SJSA1 (cell line): ENCODE measurements around the gene ADAM10. TPM values are rescaled to one million over a fixed set of nuclear protein-coding genes. Genes with fewer than 3 reads are reported as not detected.

ENCODE experiments used
- DNase-seq, 2 experiments: peaks; one replicate each; pipeline ENCODE4 v3.0.0-alpha.2; 2015 to 2020; ENCODE audit warnings: low spot score in 2 of 2, low read depth in 1 of 2
- H3K27ac ChIP-seq: fragments of 250-450 bp; sonication (Bioruptor Pico); 2 replicates; pipeline ENCODE4 v1.5.1; 2020; ENCODE audit warnings: mild to moderate bottlenecking, moderate library complexity
- H3K27me3 ChIP-seq: fragments of 250-450 bp; sonication (Bioruptor Pico); replicated peaks from 2 replicates; pipeline ENCODE4 v1.5.1; 2020; ENCODE audit warnings: mild to moderate bottlenecking, moderate library complexity
- H3K36me3 ChIP-seq: fragments of 250-450 bp; sonication (Bioruptor Pico); 2 replicates; pipeline ENCODE4 v1.5.1; 2020; ENCODE audit warnings: mild to moderate bottlenecking
- H3K4me1 ChIP-seq: fragments of 250-450 bp; sonication (Bioruptor Pico); replicated peaks from 2 replicates; pipeline ENCODE4 v1.6.1; 2021; ENCODE audit warnings: mild to moderate bottlenecking
- H3K4me3 ChIP-seq: fragments of 250-450 bp; sonication (Bioruptor Pico); 2 replicates; pipeline ENCODE4 v1.5.1; 2020; ENCODE audit warnings: mild to moderate bottlenecking
- H3K9me3 ChIP-seq: fragments of 250-450 bp; sonication (Bioruptor Pico); replicated peaks from 2 replicates; pipeline ENCODE4 v1.5.1; 2020; ENCODE audit warnings: mild to moderate bottlenecking
- total RNA-seq: library from RNA; depleted of rRNA; stranded (reverse); fragments of >200 nt; shearing (Covaris generic); gene quantifications from 2 replicates; pipeline ENCODE4 v1.2.3, GENCODE V29; 2014

ADAM10 gene
- total RNA-seq, 1 experiment from 2014 or later = 137 TPM

DNA sequence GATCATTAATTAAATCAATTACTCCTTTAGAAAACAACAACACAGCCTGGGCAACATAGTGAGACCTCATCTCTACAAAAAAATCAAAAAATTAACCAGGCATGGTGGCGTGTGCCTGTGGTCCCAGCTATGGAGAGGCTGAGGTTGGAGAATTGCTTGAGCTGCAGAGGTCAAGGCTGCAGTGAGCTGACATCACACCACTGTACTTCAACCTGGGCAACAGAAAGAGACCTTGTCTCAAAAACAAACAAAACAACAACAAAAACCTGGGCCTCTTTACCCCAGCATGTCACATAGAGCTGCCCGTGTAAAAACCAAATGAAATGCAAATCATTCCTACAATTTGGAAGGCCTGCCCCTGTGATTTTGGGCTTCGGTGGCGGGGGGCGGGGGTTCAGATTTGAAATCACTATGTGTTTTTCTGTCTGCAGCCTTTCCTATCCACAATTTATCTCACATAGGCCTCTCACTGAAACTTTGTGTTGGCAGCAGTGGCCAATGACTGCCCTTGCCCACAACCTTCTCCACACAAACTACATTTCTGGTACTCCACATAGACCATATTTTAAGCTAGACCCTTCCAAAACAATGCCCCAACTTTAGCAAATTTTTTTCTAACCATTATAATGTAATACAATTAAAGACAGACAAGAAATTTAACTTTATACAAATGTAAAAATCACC, 6.5 kb downstream of the ADAM10 start:
- peaks cover 8% of the 10 kb centered on the region for H3K36me3 ChIP-seq
- no peak for DNase-seq
- no peaks in the 10 kb centered on the region for H3K27me3 ChIP-seq
- H3K4me1 ChIP-seq = peaks cover 11% of the 10 kb centered on the region; the same call in 1 of the 2 replicates
- no peak overlapping the region for H3K27ac ChIP-seq
- no peak overlapping the region for H3K4me3 ChIP-seq
- no peaks in the 10 kb centered on the region for H3K9me3 ChIP-seq

DNA sequence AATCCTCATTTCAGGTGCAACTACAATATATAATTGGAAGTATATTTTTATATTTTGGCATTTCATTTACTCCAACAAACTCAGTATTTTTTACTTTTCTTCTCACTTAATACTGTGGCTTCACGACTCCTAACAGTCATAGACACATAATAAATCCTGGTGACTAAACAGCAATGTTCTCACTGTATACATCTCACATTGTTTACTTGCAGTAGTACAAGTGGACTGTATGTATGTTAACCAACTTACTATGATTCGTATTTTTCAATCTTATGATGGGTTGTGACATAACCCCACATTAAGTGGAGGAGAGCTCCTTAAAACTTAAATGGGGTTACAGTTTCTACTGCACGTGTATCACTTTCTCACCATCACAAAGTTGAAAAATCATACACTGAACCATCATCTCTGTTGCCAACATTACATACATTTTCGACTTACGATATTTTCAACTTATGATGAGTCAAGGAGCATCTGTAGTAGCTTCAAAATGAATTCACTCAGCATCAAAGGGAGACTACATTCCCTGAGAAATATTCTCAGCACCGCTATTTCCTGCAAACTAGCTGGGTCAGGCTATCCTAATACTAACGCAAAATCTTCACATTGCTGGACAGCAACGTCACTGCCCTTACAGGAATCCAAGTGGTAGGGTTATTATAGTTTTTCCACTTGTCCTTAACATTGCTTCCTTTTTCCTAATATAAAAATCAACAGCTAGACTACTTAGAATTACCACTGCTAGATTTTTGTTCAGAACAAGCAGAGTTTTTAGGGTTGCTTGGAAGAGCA, 7.3 kb downstream of the ADAM10 start:
- DNase-seq = no peak
- Histone ChIP-seq H3K27me3 (no peaks in the 10 kb centered on the region), H3K27ac (no peak overlapping the region), H3K4me3 (no peak overlapping the region), H3K4me1 (peaks cover 9% of the 10 kb centered on the region; the same call in 1 of the 2 replicates), H3K36me3 (peaks cover 8% of the 10 kb centered on the region), H3K9me3 (no peaks in the 10 kb centered on the region)

DNA sequence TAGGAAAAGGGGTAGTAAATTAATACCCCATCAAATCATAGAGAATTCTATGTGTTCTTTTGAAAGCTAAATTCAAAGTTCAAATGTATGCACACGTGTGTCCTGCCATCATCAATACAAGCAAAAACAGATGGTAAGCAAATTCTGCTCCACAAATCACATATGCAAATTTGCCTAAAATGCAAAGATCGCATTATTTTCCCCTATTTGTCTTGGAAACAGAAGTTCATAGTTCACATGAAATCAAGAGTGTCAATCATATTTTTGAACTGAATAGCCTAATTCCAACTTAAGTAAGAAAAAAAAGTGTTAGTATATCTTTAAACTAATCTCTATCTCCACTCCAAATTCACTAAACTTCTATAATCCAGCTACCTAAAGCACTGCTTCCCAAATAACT, 8.5 kb downstream of the ADAM10 start:
- H3K27me3 ChIP-seq = no peaks in the 10 kb centered on the region
- DNase-seq = no peak
- no peak overlapping the region for H3K4me3 ChIP-seq
- 0 out of 2 replicates have a peak, but pooled peaks cover under 1% of the 10 kb centered on the region for H3K4me1 ChIP-seq
- no peak overlapping the region for H3K27ac ChIP-seq
- H3K36me3 ChIP-seq = peaks cover 8% of the 10 kb centered on the region
- H3K9me3 ChIP-seq = no peaks in the 10 kb centered on the region

DNA sequence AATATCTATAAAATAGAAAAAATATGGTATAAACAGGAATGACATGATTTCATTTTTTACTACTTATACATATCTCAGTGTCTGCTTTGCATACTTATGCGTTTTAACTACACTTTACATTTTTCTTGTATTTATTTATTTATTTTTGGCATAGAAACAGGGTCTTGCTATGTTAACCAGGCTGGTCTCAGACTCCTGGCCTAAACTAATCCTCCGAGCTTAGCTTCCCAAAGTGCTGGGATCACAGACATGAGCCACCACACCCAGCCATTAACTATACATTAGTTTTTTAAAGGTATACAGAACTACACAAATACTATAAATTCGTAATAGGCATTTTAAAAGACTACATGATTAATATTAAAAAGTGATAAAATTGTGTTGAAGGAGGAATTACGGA, 9.1 kb downstream of the ADAM10 start:
- no peaks in the 10 kb centered on the region for H3K27me3 ChIP-seq
- DNase-seq = no peak
- no peaks in the 10 kb centered on the region for H3K9me3 ChIP-seq
- H3K27ac ChIP-seq = no peak overlapping the region
- H3K4me1 ChIP-seq = no peaks in the 10 kb centered on the region
- H3K36me3 ChIP-seq = peaks cover 8% of the 10 kb centered on the region
- no peak overlapping the region for H3K4me3 ChIP-seq

DNA sequence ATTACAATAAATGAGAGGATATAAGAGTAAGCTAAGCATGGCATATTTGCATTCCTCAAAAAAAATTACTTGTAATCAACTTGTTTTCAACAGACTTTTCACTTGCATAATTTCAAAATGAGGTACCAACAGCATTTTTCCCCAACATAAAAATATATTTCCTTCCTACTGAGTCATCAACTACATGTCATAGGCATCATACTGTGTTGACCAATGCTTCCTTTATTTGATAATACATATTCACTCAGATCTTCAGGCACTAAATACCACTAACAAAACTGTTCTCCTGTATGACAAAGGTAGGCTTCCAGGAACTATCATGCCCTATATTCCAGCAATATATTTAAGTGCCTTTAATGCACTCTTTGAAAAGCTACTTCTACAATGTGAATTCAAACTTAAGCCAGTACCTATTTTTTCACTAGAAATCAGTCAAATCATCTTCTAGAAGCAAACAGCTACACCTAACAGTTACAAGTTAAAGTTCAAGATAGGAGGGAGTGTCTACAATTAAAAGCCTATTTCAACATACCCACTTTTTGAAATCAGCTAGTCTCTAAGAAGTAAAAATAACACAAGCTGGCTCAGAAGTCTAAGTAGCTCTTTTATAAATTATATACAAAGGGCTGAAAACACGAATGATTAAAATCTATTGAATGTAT, 11.3 kb downstream of the ADAM10 start:
- H3K9me3 ChIP-seq = no peaks in the 10 kb centered on the region
- no peak overlapping the region for H3K4me3 ChIP-seq
- H3K4me1 ChIP-seq = no peaks in the 10 kb centered on the region
- H3K27ac ChIP-seq = no peak overlapping the region
- DNase-seq = no peak
- peaks cover 3% of the 10 kb centered on the region; the same call in 1 of the 2 replicates for H3K36me3 ChIP-seq
- no peaks in the 10 kb centered on the region for H3K27me3 ChIP-seq

DNA sequence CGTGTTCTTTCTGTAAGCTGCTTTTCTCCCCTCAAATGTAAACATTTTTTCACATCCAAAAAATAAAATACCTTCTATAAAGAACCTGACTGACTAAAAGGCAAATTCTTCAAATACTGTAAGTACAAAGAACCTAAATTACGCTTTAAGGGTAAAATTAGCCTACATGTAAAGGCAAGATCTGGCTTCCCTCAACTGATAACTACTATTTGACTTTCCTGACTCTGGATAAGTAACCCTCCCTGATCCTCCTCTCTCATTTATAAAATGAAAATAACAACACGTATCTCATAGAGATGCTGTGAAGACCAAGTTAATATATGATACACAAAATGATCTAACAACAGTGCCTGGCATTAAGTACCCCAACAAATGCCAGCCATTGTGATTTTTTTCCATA, 12.2 kb downstream of the ADAM10 start:
- Histone ChIP-seq H3K27ac (no peak overlapping the region), H3K36me3 (peaks cover 8% of the 10 kb centered on the region), H3K27me3 (no peaks in the 10 kb centered on the region), H3K9me3 (no peaks in the 10 kb centered on the region), H3K4me1 (peaks cover 5% of the 10 kb centered on the region), H3K4me3 (no peak overlapping the region)
- no peak for DNase-seq

DNA sequence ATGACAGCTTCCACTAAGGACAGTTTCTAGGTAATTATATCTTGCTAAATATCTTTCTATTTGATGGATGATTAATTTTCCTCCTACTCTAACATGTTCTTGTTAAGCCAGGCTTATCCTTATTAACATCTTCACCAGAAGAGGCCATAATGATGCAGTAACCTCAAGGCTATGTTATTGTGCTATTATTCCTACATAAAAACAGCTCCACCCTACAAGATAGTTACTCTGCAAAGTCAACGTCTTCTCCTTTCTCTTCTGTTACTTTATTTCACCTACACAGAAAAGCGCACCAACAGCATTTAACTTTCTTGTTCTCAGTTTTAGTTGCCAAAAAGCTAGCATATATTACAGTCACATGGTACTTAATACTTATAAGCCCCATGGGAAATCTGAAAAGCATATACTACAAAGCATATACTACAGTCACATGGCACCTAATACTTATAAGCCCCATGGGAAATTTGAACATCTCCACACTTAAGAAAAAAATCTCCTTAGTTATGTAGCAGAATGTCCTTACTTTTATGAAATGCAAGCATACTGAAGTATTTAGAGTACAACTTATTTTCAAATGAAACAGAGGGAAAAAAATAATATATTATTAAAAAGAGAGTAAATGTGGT, 13.4 kb downstream of the ADAM10 start:
- H3K27me3 ChIP-seq = no peaks in the 10 kb centered on the region
- DNase-seq = no peak
- H3K9me3 ChIP-seq = no peaks in the 10 kb centered on the region
- no peak overlapping the region for H3K4me3 ChIP-seq
- H3K4me1 ChIP-seq = peaks cover 15% of the 10 kb centered on the region
- no peak overlapping the region for H3K27ac ChIP-seq
- H3K36me3 ChIP-seq = peaks cover 5% of the 10 kb centered on the region; the same call in 1 of the 2 replicates

DNA sequence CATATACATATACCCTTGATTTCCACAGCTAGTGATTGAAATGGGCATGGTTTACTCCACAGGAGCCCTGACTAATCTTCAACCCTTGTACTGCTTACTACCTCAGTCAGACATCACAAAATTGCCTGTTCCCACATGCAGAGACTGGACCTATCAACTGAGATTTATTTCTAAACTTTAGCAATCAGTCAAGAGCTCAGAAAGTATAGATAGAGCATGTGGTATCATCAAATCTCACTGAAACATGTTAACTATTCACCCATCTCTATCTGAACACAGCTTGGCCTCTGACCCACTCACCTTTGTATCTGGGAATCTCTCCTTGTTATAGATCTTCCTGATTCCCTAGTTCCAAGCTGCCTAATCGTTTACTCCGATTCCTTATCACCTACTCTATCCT, 14.6 kb downstream of the ADAM10 start:
- peaks cover 15% of the 10 kb centered on the region for H3K4me1 ChIP-seq
- no peaks in the 10 kb centered on the region for H3K27me3 ChIP-seq
- no peak overlapping the region for H3K4me3 ChIP-seq
- DNase-seq = no peak
- H3K27ac ChIP-seq = no peak overlapping the region
- peaks cover 5% of the 10 kb centered on the region; the same call in 1 of the 2 replicates for H3K36me3 ChIP-seq
- no peaks in the 10 kb centered on the region for H3K9me3 ChIP-seq

DNA sequence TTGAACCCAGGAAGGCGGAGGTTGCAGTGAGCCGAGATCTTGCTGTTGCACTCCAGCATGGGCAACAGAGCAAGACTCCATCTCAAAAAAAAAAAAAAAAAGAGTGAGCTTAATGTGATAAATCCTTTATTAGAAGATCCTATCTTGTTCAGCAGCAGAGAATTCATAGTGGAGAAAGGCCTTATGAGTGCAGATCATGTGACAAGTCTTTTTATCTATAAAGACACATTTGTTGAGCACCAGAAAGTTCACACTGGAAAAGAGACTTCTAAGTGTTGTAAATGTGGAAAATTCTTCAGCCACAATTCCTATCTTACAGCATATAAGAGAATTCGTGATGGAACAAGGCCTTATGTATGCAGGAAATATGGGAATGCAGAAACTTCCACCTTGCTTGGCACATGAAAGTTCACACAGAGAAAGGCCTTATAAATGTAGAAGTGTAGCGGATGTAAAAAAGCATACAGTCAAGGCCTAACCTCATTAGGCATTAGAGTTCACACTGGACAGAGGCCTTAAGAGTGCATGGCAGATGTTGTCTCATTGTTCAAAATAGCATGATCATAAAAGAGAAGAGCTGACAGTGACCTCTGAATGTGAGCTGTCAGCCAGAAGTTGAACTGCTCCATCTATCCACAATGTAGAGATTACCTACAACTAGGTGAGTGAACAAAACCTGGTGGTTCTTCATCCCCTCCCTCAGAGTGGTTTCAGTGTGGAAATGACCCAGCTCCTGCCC, 16.7 kb downstream of the ADAM10 start:
- H3K36me3 ChIP-seq = peaks cover 5% of the 10 kb centered on the region; the same call in 1 of the 2 replicates
- no peaks in the 10 kb centered on the region for H3K9me3 ChIP-seq
- H3K4me1 ChIP-seq = peaks cover 15% of the 10 kb centered on the region
- DNase-seq = no peak
- H3K27me3 ChIP-seq = no peaks in the 10 kb centered on the region
- H3K4me3 ChIP-seq = no peak overlapping the region
- H3K27ac ChIP-seq = no peak overlapping the region

DNA sequence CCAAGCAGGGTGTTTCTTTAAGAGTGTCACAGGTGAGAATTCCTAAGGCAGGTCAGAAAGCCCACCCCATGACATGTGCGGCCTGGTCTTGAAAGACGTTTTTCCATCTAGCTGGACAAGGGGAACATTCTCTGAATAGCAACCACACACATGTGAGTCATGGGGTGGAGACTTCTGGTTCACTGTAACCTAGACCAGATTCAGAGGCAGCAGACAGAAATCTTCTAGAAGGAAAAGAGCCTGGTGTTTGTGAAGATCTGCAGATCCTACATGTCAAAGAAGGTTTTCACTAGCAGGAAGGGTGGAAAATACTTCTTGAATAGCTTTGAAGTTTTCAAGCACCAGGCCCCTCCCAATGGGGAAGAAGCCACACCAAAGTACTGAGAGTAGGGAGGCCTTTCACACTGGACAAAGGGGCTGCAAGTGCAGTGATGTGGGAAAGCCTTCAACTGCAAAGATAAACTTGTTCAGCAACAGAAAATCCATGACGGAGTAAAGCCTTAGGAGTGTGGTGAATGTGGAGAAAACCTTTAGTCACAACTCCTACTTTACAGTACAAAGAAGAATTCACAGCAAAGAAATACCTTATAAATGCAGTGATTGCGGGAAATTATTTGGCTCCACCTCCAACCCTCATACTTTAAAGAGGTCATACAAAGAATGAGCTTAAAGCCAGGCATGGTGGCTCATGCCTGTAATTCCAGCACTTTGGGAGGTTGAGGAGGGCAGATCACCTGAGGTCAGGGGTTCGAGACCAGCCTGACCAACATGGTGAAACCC, 17.6 kb downstream of the ADAM10 start:
- no peaks in the 10 kb centered on the region for H3K27me3 ChIP-seq
- H3K4me3 ChIP-seq = no peak overlapping the region
- H3K36me3 ChIP-seq = peaks cover 5% of the 10 kb centered on the region; the same call in 1 of the 2 replicates
- H3K4me1 ChIP-seq = peaks cover 15% of the 10 kb centered on the region
- no peaks in the 10 kb centered on the region for H3K9me3 ChIP-seq
- H3K27ac ChIP-seq = peak overlapping the region; percentile 42
- peak; percentile 40 to 53 for DNase-seq

DNA sequence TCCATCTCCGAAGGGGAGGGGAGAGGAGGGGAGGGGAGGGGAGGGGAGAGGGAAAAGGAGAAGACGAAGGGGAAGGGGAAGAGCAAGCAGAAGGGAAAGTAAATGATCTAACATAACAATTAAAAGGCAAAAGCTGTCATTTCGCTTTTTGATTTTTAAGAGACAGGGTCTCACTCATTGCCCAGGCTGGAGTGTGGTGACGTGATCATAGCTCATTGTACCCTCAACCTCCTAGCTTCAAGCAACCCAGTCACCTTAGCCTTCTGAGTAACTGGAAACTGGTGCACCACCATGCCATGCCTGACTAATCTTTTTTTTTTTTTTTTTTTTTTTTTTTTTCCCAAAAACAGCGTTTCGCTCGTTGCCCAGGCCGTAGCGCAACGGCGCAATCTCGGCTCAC, 22.6 kb downstream of the ADAM10 start:
- H3K9me3 ChIP-seq = no peaks in the 10 kb centered on the region
- H3K36me3 ChIP-seq = no peaks in the 10 kb centered on the region
- H3K4me1 ChIP-seq = peaks cover 14% of the 10 kb centered on the region
- no peak overlapping the region for H3K4me3 ChIP-seq
- H3K27ac ChIP-seq = no peak overlapping the region
- no peaks in the 10 kb centered on the region for H3K27me3 ChIP-seq
- DNase-seq = no peak

DNA sequence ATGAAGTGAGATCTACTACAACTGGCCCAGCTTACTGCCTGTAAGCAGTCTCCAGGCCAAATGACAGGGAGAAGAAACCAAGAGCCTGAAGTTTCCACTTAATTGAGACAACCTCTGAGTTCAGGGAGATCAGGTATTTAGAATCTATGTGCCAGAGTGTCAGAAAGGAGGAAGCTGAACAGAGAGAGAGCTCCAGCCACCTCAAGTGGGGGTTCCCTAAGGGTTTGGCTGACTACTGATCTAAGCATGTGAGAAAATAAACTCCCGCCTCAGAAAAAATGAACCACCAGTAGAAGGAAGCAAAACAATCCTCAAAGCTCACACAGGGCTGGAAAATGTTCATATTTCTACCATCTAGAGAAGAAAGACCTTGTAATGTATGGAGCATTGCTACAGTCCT, 25.0 kb downstream of the ADAM10 start:
- no peaks in the 10 kb centered on the region for H3K36me3 ChIP-seq
- no peak overlapping the region for H3K27ac ChIP-seq
- H3K4me1 ChIP-seq = peaks cover 8% of the 10 kb centered on the region
- no peaks in the 10 kb centered on the region for H3K27me3 ChIP-seq
- H3K4me3 ChIP-seq = no peak overlapping the region
- peak in 1 of 2 experiments; percentile 37 for DNase-seq
- no peaks in the 10 kb centered on the region for H3K9me3 ChIP-seq
